ENCODE measurements around the gene BCAS3. TPM values are rescaled to one million over a fixed set of nuclear protein-coding genes. Genes with fewer than 3 reads are reported as not detected.

The BCAS3 gene
- total RNA-seq, 1 donor from 2014 or later, result 30.5 TPM

GRCh38 chr17:61291451-61292285, 614.0 kb downstream of the BCAS3 start:
- no peaks in the 10 kb centered on the region for H3K27me3 Mint-ChIP-seq (ENCODE audit: low read depth)
- TF ChIP-seq CTCF (conservative IDR thresholded peaks at IDR 0.05), result no peak
- DNase-seq (ENCODE audit: low read depth, low spot score), result no peak
- H3K4me3 Mint-ChIP-seq, result no peak overlapping the region
- peaks cover 19% of the 10 kb centered on the region for H3K4me1 Mint-ChIP-seq
- H3K9me3 Mint-ChIP-seq, result no peaks in the 10 kb centered on the region
- no peak overlapping the region for H3K27ac Mint-ChIP-seq (ENCODE audit: unreplicated experiment)
- H3K36me3 Mint-ChIP-seq (ENCODE audit: low read depth), result no peaks in the 10 kb centered on the region

GRCh38 chr17:61294286-61294685, 616.6 kb downstream of the BCAS3 start:
- Mint-ChIP-seq H3K9me3 (no peaks in the 10 kb centered on the region), H3K27ac (ENCODE audit: unreplicated experiment) (no peak overlapping the region), H3K4me3 (no peak overlapping the region), H3K36me3 (ENCODE audit: low read depth) (no peaks in the 10 kb centered on the region), H3K27me3 (ENCODE audit: low read depth) (no peaks in the 10 kb centered on the region), H3K4me1 (peaks cover 16% of the 10 kb centered on the region)
- no peak for TF ChIP-seq CTCF (conservative IDR thresholded peaks at IDR 0.05)
- DNase-seq (ENCODE audit: low read depth, low spot score), result no peak

GRCh38 chr17:61294777-61295176, 617.1 kb downstream of the BCAS3 start:
- Mint-ChIP-seq H3K27ac (ENCODE audit: unreplicated experiment) (peak overlapping the region; percentile 67), H3K36me3 (ENCODE audit: low read depth) (no peaks in the 10 kb centered on the region), H3K4me1 (peaks cover 15% of the 10 kb centered on the region), H3K9me3 (no peaks in the 10 kb centered on the region), H3K4me3 (no peak overlapping the region), H3K27me3 (ENCODE audit: low read depth) (no peaks in the 10 kb centered on the region)
- no peak for DNase-seq (ENCODE audit: low read depth, low spot score)
- TF ChIP-seq CTCF (conservative IDR thresholded peaks at IDR 0.05), result no peak

GRCh38 chr17:61296058-61296457, 618.4 kb downstream of the BCAS3 start:
- Mint-ChIP-seq H3K27ac (ENCODE audit: unreplicated experiment) (no peak overlapping the region), H3K27me3 (ENCODE audit: low read depth) (no peaks in the 10 kb centered on the region), H3K36me3 (ENCODE audit: low read depth) (no peaks in the 10 kb centered on the region), H3K4me1 (peaks cover 23% of the 10 kb centered on the region), H3K9me3 (no peaks in the 10 kb centered on the region), H3K4me3 (no peak overlapping the region)
- no peak for DNase-seq (ENCODE audit: low read depth, low spot score)
- TF ChIP-seq CTCF (conservative IDR thresholded peaks at IDR 0.05), result no peak

- Mint-ChIP-seq H3K27ac (ENCODE audit: unreplicated experiment) (no peak overlapping the region), H3K4me3 (no peak overlapping the region)
Measured at GRCh38 chr17:61299517-61300513, 622.2 kb downstream of the BCAS3 start.

More at GRCh38 chr17:61299517-61300513, 622.2 kb downstream of the BCAS3 start:
- Mint-ChIP-seq H3K36me3 (ENCODE audit: low read depth) (no peaks in the 10 kb centered on the region), H3K27me3 (ENCODE audit: low read depth) (no peaks in the 10 kb centered on the region), H3K9me3 (no peaks in the 10 kb centered on the region), H3K4me1 (peaks cover 21% of the 10 kb centered on the region)
- no peak for DNase-seq (ENCODE audit: low read depth, low spot score)
- no peak for TF ChIP-seq CTCF (conservative IDR thresholded peaks at IDR 0.05)
